ENCODE results near the gene NOM1. TPM values are rescaled to one million over a fixed set of nuclear protein-coding genes. Genes with fewer than 3 reads are reported as not detected.

The NOM1 gene
- total RNA-seq, 1 experiment from 2014 or later = 35.4 TPM

DNA sequence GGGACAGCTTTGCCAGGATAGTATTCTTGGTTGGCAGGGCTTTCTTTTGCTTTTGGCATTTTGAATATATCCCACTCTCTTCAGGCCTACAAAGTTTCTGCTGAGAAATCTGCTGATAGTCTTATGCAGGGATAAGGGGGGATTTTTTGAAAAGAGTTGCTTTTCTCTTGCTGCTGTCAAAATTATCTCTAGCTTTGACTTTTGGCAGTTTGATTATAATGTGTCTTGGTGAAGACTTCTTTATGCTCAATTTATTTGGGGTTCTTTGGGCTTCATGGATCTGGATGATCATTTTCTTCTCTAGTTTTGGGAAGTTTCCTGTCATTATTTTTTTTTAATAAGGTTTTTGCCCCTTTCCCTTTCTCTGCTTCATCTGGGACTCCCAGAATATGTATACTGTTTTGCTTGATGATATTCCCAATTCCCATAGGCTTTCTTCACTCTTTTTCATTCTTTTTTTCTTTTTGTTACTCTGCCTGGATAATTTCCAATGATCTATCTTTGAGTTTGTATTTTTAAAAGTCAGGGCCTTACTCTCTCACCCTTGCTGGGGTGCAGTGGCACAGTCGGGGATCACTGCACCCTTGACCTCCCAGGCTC is 29.6 kb downstream of the NOM1 start:
- intact Hi-C loops (cut with micrococcal nuclease) = loop anchor here (10.0 kb wide), 1 partner anchor 406 kb away; no protein-coding TSS in a partner anchor
- POLR2A ChIA-PET = no interaction called here

GRCh38 chr7:156979711-156980110 is 30.2 kb downstream of the NOM1 start:
- BruUV-seq (replicated peaks) = no TSS peak
- no peaks in the 10 kb centered on the region for H3K27me3 ChIP-seq (ENCODE audit: insufficient read depth, low read length)
- intact Hi-C loops (cut with micrococcal nuclease) = loop anchor here (10.0 kb wide), 1 partner anchor 405 kb away; no protein-coding TSS in a partner anchor
- H3K27ac ChIP-seq (ENCODE audit: low read depth, low read length) = no peak overlapping the region
- ATAC-seq (no peak), DNase-seq (ENCODE audit: low read depth, low spot score) (no peak)
- no peaks in the 10 kb centered on the region for H3K79me2 ChIP-seq (ENCODE audit: insufficient read depth, low read length)
- ChIA-PET POLR2A (interaction anchor here (0.7 kb wide), 1 partner anchor 29 kb away, joined by 7 read pairs; no protein-coding TSS in a partner anchor), CTCF (no interaction called here), RAD21 (ENCODE audit: low non-redundant PET in 1 of 2, low total read pairs in 2 of 2, uncharacterized antibody in 2 of 2, unreplicated experiment in 2 of 2) (no interaction called here)
- H3K4me1 ChIP-seq (ENCODE audit: control insufficient read depth in 1 of 2, insufficient read depth in 2 of 2, low read length in 2 of 2) = no peaks in the 10 kb centered on the region
- H2AFZ ChIP-seq (ENCODE audit: low read depth, low read length, poor library complexity, severe bottlenecking) = no peak overlapping the region
- H3K36me3 ChIP-seq (ENCODE audit: control insufficient read depth in 1 of 2, insufficient read depth in 2 of 2, low read length in 2 of 2) = no peaks in the 10 kb centered on the region
- H3K9ac ChIP-seq (ENCODE audit: low read length) = no peak overlapping the region
- no peaks in the 10 kb centered on the region for H3K9me2 ChIP-seq (ENCODE audit: insufficient read depth)
- no peak overlapping the region for H3K4me3 ChIP-seq (replicated peaks in 1 of 2; ENCODE audit: low read depth in 1 of 2, low read length in 2 of 2)
- H4K20me1 ChIP-seq (ENCODE audit: insufficient read depth) = no peaks in the 10 kb centered on the region
- H3K9me3 ChIP-seq (ENCODE audit: control insufficient read depth in 1 of 2, insufficient read depth in 1 of 2, low read depth in 1 of 2, low read length in 2 of 2) = no peaks in the 10 kb centered on the region
- no peak overlapping the region for H3K4me2 ChIP-seq (ENCODE audit: low read length)
- TF ChIP-seq, protein P1, sequence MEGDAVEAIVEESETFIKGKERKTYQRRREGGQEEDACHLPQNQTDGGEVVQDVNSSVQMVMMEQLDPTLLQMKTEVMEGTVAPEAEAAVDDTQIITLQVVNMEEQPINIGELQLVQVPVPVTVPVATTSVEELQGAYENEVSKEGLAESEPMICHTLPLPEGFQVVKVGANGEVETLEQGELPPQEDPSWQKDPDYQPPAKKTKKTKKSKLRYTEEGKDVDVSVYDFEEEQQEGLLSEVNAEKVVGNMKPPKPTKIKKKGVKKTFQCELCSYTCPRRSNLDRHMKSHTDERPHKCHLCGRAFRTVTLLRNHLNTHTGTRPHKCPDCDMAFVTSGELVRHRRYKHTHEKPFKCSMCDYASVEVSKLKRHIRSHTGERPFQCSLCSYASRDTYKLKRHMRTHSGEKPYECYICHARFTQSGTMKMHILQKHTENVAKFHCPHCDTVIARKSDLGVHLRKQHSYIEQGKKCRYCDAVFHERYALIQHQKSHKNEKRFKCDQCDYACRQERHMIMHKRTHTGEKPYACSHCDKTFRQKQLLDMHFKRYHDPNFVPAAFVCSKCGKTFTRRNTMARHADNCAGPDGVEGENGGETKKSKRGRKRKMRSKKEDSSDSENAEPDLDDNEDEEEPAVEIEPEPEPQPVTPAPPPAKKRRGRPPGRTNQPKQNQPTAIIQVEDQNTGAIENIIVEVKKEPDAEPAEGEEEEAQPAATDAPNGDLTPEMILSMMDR (IDR thresholded peaks at IDR 0.05 in 2 of 3, conservative IDR thresholded peaks at IDR 0.05 in 1 of 3; ENCODE audit: borderline replicate concordance in 1 of 3, insufficient read depth in 1 of 3, low read depth in 2 of 3, low read length in 2 of 3) = no peak
- TF ChIP-seq JUND (IDR thresholded peaks at IDR 0.05) = no peak
- TF ChIP-seq REST (IDR thresholded peaks at IDR 0.05; ENCODE audit: low read depth) = no peak
- TF ChIP-seq FOSL1 (IDR thresholded peaks at IDR 0.05; ENCODE audit: low read depth) = no peak
- TF ChIP-seq SP1 (IDR thresholded peaks at IDR 0.05; ENCODE audit: low read depth) = no peak
- TF ChIP-seq RAD21 (IDR thresholded peaks at IDR 0.05; ENCODE audit: low read depth) = no peak
- no peak for TF ChIP-seq SRF (IDR thresholded peaks at IDR 0.05; ENCODE audit: low read depth)
- no peak for TF ChIP-seq ZFX (IDR thresholded peaks at IDR 0.05)
- no peak for TF ChIP-seq POLR2A (IDR thresholded peaks at IDR 0.05; ENCODE audit: borderline replicate concordance, extremely low read depth, insufficient read depth, insufficient read length)

More for the DNA sequence above, 29.6 kb downstream of the NOM1 start:
- Histone ChIP-seq H3K9me3 (ENCODE audit: control insufficient read depth in 1 of 2, insufficient read depth in 1 of 2, low read depth in 1 of 2, low read length in 2 of 2) (no peaks in the 10 kb centered on the region), H3K9me2 (ENCODE audit: insufficient read depth) (no peaks in the 10 kb centered on the region), H3K4me3 (replicated peaks in 1 of 2; ENCODE audit: low read depth in 1 of 2, low read length in 2 of 2) (no peak overlapping the region), H3K9ac (ENCODE audit: low read length) (no peak overlapping the region), H3K27me3 (ENCODE audit: insufficient read depth, low read length) (no peaks in the 10 kb centered on the region), H2AFZ (ENCODE audit: low read depth, low read length, poor library complexity, severe bottlenecking) (no peak overlapping the region), H3K36me3 (ENCODE audit: control insufficient read depth in 1 of 2, insufficient read depth in 2 of 2, low read length in 2 of 2) (no peaks in the 10 kb centered on the region), H4K20me1 (ENCODE audit: insufficient read depth) (no peaks in the 10 kb centered on the region), H3K79me2 (ENCODE audit: insufficient read depth, low read length) (no peaks in the 10 kb centered on the region), H3K27ac (ENCODE audit: low read depth, low read length) (no peak overlapping the region), H3K4me2 (ENCODE audit: low read length) (no peak overlapping the region), H3K4me1 (ENCODE audit: control insufficient read depth in 1 of 2, insufficient read depth in 2 of 2, low read length in 2 of 2) (no peaks in the 10 kb centered on the region)
- TF ChIP-seq ZNF274 (IDR thresholded peaks at IDR 0.05; ENCODE audit: low read depth, low read length) (no peak), EZH2phosphoT487 (IDR thresholded peaks at IDR 0.05; ENCODE audit: borderline replicate concordance) (no peak), CEBPB (IDR thresholded peaks at IDR 0.05; ENCODE audit: low read depth) (no peak), TCF7L2 (IDR thresholded peaks at IDR 0.05; ENCODE audit: borderline replicate concordance, extremely low read depth, insufficient read depth, insufficient read length) (no peak), ATF3 (IDR thresholded peaks at IDR 0.05) (no peak), POLR2AphosphoS5 (IDR thresholded peaks at IDR 0.05; ENCODE audit: low read depth, low read length) (no peak), ZFX (IDR thresholded peaks at IDR 0.05) (no peak), RAD21 (IDR thresholded peaks at IDR 0.05; ENCODE audit: low read depth) (no peak), YY1 (IDR thresholded peaks at IDR 0.05; ENCODE audit: extremely low read depth, insufficient replicate concordance, low read depth, low read length) (no peak), EZH2 (IDR thresholded peaks at IDR 0.05) (no peak), ELF1 (IDR thresholded peaks at IDR 0.05; ENCODE audit: borderline replicate concordance, low read depth) (no peak), JUND (IDR thresholded peaks at IDR 0.05) (no peak)
- TF ChIP-seq, protein P2, sequence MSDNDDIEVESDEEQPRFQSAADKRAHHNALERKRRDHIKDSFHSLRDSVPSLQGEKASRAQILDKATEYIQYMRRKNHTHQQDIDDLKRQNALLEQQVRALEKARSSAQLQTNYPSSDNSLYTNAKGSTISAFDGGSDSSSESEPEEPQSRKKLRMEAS (IDR thresholded peaks at IDR 0.05) = no peak
- DNase-seq (ENCODE audit: low read depth, low spot score) = no peak
- no peak for ATAC-seq
- ChIA-PET CTCF (no interaction called here), RAD21 (ENCODE audit: low non-redundant PET in 1 of 2, low total read pairs in 2 of 2, uncharacterized antibody in 2 of 2, unreplicated experiment in 2 of 2) (no interaction called here)
- no TSS peak for BruUV-seq (replicated peaks)

Data from HCT116 (cell line).